HG03432 (cell line): ENCODE data around the gene PIP4K2C.
"Not testable (repeated sequence)": the region's sequence is repeated elsewhere in the genome, so short reads cannot be mapped to it uniquely, and the experiment has no call there.

Experiments used
- ATAC-seq: cut with Tn5 transposase; IDR thresholded peaks from one replicate; pipeline ENCODE4 v1.9.1; 2021; ENCODE audit warnings: mild to moderate bottlenecking, moderate library complexity; ENCODE audit not compliant: unreplicated experiment

PIP4K2C gene

GRCh38 chr12:57607958-57608663, 17.1 kb downstream of the PIP4K2C start:
- ATAC-seq = no peak

GRCh38 chr12:57609101-57609780, 18.2 kb downstream of the PIP4K2C start:
- no peak for ATAC-seq

- ATAC-seq = no peak
Measured at GRCh38 chr12:57609781-57610553, 19.0 kb downstream of the PIP4K2C start.

- ATAC-seq = no peak
Measured at GRCh38 chr12:57610554-57611107, 19.6 kb downstream of the PIP4K2C start.

GRCh38 chr12:57611108-57611826, 20.3 kb downstream of the PIP4K2C start, which contains the start of gene ARHGEF25:
Gene ARHGEF25 (plus strand): TSS chr12:57611435. CDS start chr12:57611895, 460 bp downstream.
- peak; percentile 61 for ATAC-seq

GRCh38 chr12:57611827-57612710, 21.1 kb downstream of the PIP4K2C start:
- no peak for ATAC-seq

GRCh38 chr12:57612711-57613426, 21.9 kb downstream of the PIP4K2C start:
- no peak for ATAC-seq

GRCh38 chr12:57613427-57614109, 22.6 kb downstream of the PIP4K2C start:
- no peak for ATAC-seq

- peak; percentile 65 for ATAC-seq
Measured at GRCh38 chr12:57614178-57614947, 23.4 kb downstream of the PIP4K2C start.

GRCh38 chr12:57614948-57615500, 24.0 kb downstream of the PIP4K2C start:
- ATAC-seq = no peak

GRCh38 chr12:57615637-57616036, 24.6 kb downstream of the PIP4K2C start:
- no peak for ATAC-seq

- ATAC-seq = no peak
Measured at GRCh38 chr12:57616383-57617101, 25.6 kb downstream of the PIP4K2C start.

- no peak for ATAC-seq
Measured at GRCh38 chr12:57617942-57618341, 26.9 kb downstream of the PIP4K2C start.

GRCh38 chr12:57618431-57618830, 27.4 kb downstream of the PIP4K2C start:
- ATAC-seq = not testable (repeated sequence)

- no peak for ATAC-seq
Measured at GRCh38 chr12:57618966-57619433, 28.0 kb downstream of the PIP4K2C start.

- ATAC-seq = no peak
Measured at GRCh38 chr12:57619434-57620244, 28.6 kb downstream of the PIP4K2C start.
